HepG2 (cell line): ENCODE data around the gene KLHL17. TPM values are rescaled to one million over a fixed set of nuclear protein-coding genes. Genes with fewer than 3 reads are reported as not detected.
A peak's percentile ranks its signal among the peaks of the same experiment; 100 is the strongest.

Experiments used
- E2F2 ChIP-seq: sonication (generic); formaldehyde crosslinking; IDR thresholded peaks from 2 replicates; pipeline ENCODE4 v1.4.0; 2020; ENCODE audit warnings: missing genetic modification reagents, borderline replicate concordance
- ESRRA ChIP-seq: sonication (generic); formaldehyde crosslinking; IDR thresholded peaks from 2 replicates; pipeline ENCODE4 v1.5.1; 2020; ENCODE audit warnings: mild to moderate bottlenecking, low read depth, missing genetic modification reagents
- ISL2 ChIP-seq: sonication (generic); formaldehyde crosslinking; IDR thresholded peaks from 2 replicates; pipeline ENCODE4 v1.5.0; 2020; ENCODE audit warnings: missing genetic modification reagents
- LCORL ChIP-seq, 2 experiments: fragments of 450-650 bp in 1 of 2; sonication (generic) in 1 of 2; formaldehyde crosslinking in 1 of 2; IDR thresholded peaks; 2 replicates each; pipeline versions ENCODE4 v1.5.0 to v1.6.1; 2017 to 2020; ENCODE audit warnings: antibody characterized with exemption in 1 of 2, missing genetic modification reagents in 1 of 2
- MLXIP ChIP-seq: sonication (generic); formaldehyde crosslinking; IDR thresholded peaks from 2 replicates; pipeline ENCODE4 v1.9.0; 2021; ENCODE audit warnings: missing genetic modification reagents, borderline replicate concordance
- POLR2AphosphoS2 ChIP-seq: IDR thresholded peaks from 2 replicates; pipeline ENCODE4 v1.6.1; 2011; ENCODE audit warnings: low read depth, low read length, improper control_type of control experiment
- PPARG ChIP-seq: conservative IDR thresholded peaks from 2 replicates; pipeline ENCODE4 v1.6.1; 2016; ENCODE audit warnings: missing biosample characterization, missing genetic modification reagents
- SIN3A ChIP-seq: IDR thresholded peaks from 2 replicates; pipeline ENCODE4 v1.6.1; 2011; ENCODE audit warnings: low read depth, mild to moderate bottlenecking, control low read depth, low read length, borderline replicate concordance
- SNRNP70 ChIP-seq: fragments of 200-400 bp; formaldehyde crosslinking; IDR thresholded peaks from 2 replicates; pipeline ENCODE4 v1.6.1; 2017; ENCODE audit warnings: mild to moderate bottlenecking, low read depth, low read length, moderate library complexity
- SOX13 ChIP-seq, 3 experiments: fragments of 450-650 bp in 1 of 3; sonication (generic) in 1 of 3; formaldehyde crosslinking in 1 of 3; IDR thresholded peaks in 2 of 3; conservative IDR thresholded peaks in 1 of 3; 2 replicates each; pipeline versions ENCODE4 v1.5.0 to v1.6.1; 2016 to 2020; ENCODE audit warnings: antibody characterized with exemption in 1 of 3, mild to moderate bottlenecking in 1 of 3, missing compliant biosample characterization in 1 of 3, missing genetic modification reagents in 1 of 3, moderate library complexity in 1 of 3
- ZEB1 ChIP-seq: IDR thresholded peaks from 2 replicates; pipeline ENCODE4 v1.6.1; 2012; ENCODE audit warnings: mild to moderate bottlenecking, low read depth, inconsistent platforms; ENCODE audit not compliant: insufficient replicate concordance
- ZMYM3 ChIP-seq: sonication (generic); formaldehyde crosslinking; IDR thresholded peaks from 2 replicates; pipeline ENCODE4 v1.5.1; 2020; ENCODE audit warnings: mild to moderate bottlenecking, missing genetic modification reagents
- ZNF235 ChIP-seq: sonication (generic); formaldehyde crosslinking; IDR thresholded peaks from 2 replicates; pipeline ENCODE4 v1.8.1; 2023; ENCODE audit warnings: mild to moderate bottlenecking, missing genetic modification reagents, borderline replicate concordance
- ZNF264 ChIP-seq: sonication (generic); formaldehyde crosslinking; IDR thresholded peaks from 2 replicates; pipeline ENCODE4 v1.4.0; 2020; ENCODE audit warnings: missing genetic modification reagents
- ZNF282 ChIP-seq: fragments of 450-650 bp; IDR thresholded peaks from 2 replicates; pipeline ENCODE4 v1.6.1; 2018; ENCODE audit not compliant: partially characterized antibody
- ZNF639 ChIP-seq: conservative IDR thresholded peaks from 2 replicates; pipeline ENCODE4 v1.6.1; 2018; ENCODE audit warnings: missing genetic modification reagents
- ZNF720 ChIP-seq: sonication (generic); formaldehyde crosslinking; IDR thresholded peaks from 2 replicates; pipeline ENCODE4 v1.4.0; 2020; ENCODE audit warnings: missing genetic modification reagents
- ZNF747 ChIP-seq: sonication (generic); formaldehyde crosslinking; IDR thresholded peaks from 2 replicates; pipeline ENCODE4 v1.8.1; 2023; ENCODE audit warnings: missing genetic modification reagents, mild to moderate bottlenecking, borderline replicate concordance
- polyA plus RNA-seq, 8 experiments: library from polyadenylated mRNA; depleted of rRNA in 3 of 8; stranded (reverse) in 7 of 8; unstranded in 1 of 8; fragments of >200 nt; fragmentation: Illumina TruSeq in 4 of 8; extraction: Trizol in 4 of 8; gene quantifications; 2 replicates each; pipeline versions ENCODE4 v1.2.1 to v1.2.3, GENCODE V29; 2011 to 2016; ENCODE audit warnings: low read depth in 4 of 8, missing spikeins in 1 of 8, mixed read lengths in 1 of 8; ENCODE audit not compliant: insufficient read depth in 1 of 8
- total RNA-seq, 5 experiments: library from RNA; depleted of rRNA; stranded (reverse); fragments of >200 nt; fragmentation: Illumina TruSeq; extraction: Trizol; gene quantifications; 2 replicates each; pipeline ENCODE4 v1.2.3, GENCODE V29; 2016; ENCODE audit warnings: low read depth in 1 of 5
- TF ChIP-seq, protein P1 (sequence below): sonication (generic); formaldehyde crosslinking; IDR thresholded peaks from 2 replicates; pipeline ENCODE4 v1.8.1; 2023; ENCODE audit warnings: mild to moderate bottlenecking, missing genetic modification reagents

Gene KLHL17
- total and polyA plus RNA-seq, 2 of the 13 experiments (the other 11 are each of a cell fraction or from before 2014, with no cell fraction given), result 9.3 to 24.7 TPM

- TF ChIP-seq ISL2 (0 out of 2 replicates have a peak, but pooled peaks have one; percentile 54), ZEB1 (no peak), SIN3A (no peak), ZMYM3 (CRISPR knock-in tag) (0 out of 2 replicates have a peak, but pooled peaks have one; percentile 12), SOX13 (IDR thresholded peaks at IDR 0.05) (no peak), SOX13 (CRISPR knock-in tag; conservative IDR thresholded peaks at IDR 0.05 in 1 of 2, IDR thresholded peaks at IDR 0.05 in 1 of 2) (peak in 1 of 2 experiments; percentile 29; a peak in 1 of 4 replicates), SNRNP70 (no peak), ZNF720 (CRISPR knock-in tag) (0 out of 2 replicates have a peak, but pooled peaks have one; percentile 18), ESRRA (CRISPR knock-in tag) (peak; percentile 62; the same call in 1 of the 2 replicates), ZNF282 (no peak), ZNF639 (peak; percentile 83), E2F2 (CRISPR knock-in tag) (no peak; the same call in 1 of the 2 replicates), ZNF747 (CRISPR knock-in tag) (peak; percentile 80), POLR2AphosphoS2 (peak; percentile 72; the same call in 1 of the 2 replicates), MLXIP (CRISPR knock-in tag) (0 out of 2 replicates have a peak, but pooled peaks have one; percentile 25), ZNF264 (peak; percentile 39; the same call in 1 of the 2 replicates), ZNF235 (CRISPR knock-in tag) (no peak), LCORL (IDR thresholded peaks at IDR 0.05) (no peak), LCORL (CRISPR knock-in tag; IDR thresholded peaks at IDR 0.05) (peak; percentile 64; the same call in 1 of the 2 replicates), PPARG (CRISPR knock-in tag) (peak; percentile 35; the same call in 1 of the 2 replicates)
- TF ChIP-seq, protein P1, sequence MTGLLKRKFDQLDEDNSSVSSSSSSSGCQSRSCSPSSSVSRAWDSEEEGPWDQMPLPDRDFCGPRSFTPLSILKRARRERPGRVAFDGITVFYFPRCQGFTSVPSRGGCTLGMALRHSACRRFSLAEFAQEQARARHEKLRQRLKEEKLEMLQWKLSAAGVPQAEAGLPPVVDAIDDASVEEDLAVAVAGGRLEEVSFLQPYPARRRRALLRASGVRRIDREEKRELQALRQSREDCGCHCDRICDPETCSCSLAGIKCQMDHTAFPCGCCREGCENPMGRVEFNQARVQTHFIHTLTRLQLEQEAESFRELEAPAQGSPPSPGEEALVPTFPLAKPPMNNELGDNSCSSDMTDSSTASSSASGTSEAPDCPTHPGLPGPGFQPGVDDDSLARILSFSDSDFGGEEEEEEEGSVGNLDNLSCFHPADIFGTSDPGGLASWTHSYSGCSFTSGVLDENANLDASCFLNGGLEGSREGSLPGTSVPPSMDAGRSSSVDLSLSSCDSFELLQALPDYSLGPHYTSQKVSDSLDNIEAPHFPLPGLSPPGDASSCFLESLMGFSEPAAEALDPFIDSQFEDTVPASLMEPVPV (CRISPR knock-in tag), result peak; percentile 56
These were observed 40.1 kb downstream of the KLHL17 start (continued) for GRCh38 chr1:1000357-1001056.
